GM12878 (cell line): ENCODE data around the gene UBXN7. TPM values are rescaled to one million over a fixed set of nuclear protein-coding genes. Genes with fewer than 3 reads are reported as not detected.

Experiments
- BMI1 ChIP-seq: fragments of 450-650 bp; IDR thresholded peaks from 2 replicates; pipeline ENCODE4 v1.6.1; 2016; ENCODE audit warnings: mild to moderate bottlenecking, moderate library complexity, borderline replicate concordance
- CEBPB ChIP-seq, 2 experiments: fragments of 150-350 bp in 1 of 2; IDR thresholded peaks; 2 replicates each; pipeline ENCODE4 v1.6.1; 2012 to 2014; ENCODE audit warnings: low read depth in 2 of 2, low read length in 2 of 2, borderline replicate concordance in 1 of 2, inconsistent platforms in 1 of 2
- E2F8 ChIP-seq: fragments of 450-650 bp; IDR thresholded peaks from 2 replicates; pipeline ENCODE4 v1.6.1; 2018; ENCODE audit warnings: mild to moderate bottlenecking, low read depth, moderate library complexity; ENCODE audit not compliant: partially characterized antibody
- ETV6 ChIP-seq, 2 experiments: fragments of 450-650 bp in 1 of 2; IDR thresholded peaks in 1 of 2; conservative IDR thresholded peaks in 1 of 2; 2 replicates each; pipeline ENCODE4 v1.6.1; 2014; ENCODE audit warnings: antibody characterized with exemption in 1 of 2, borderline replicate concordance in 1 of 2, low read depth in 1 of 2, mild to moderate bottlenecking in 1 of 2, moderate library complexity in 1 of 2
- MEF2A ChIP-seq: IDR thresholded peaks from 2 replicates; pipeline ENCODE4 v1.6.1; 2011; ENCODE audit warnings: low read depth, mild to moderate bottlenecking, low read length, moderate library complexity; ENCODE audit not compliant: insufficient read depth
- MEF2B ChIP-seq: fragments of 450-650 bp; IDR thresholded peaks from 2 replicates; pipeline ENCODE4 v1.6.1; 2018; ENCODE audit warnings: mild to moderate bottlenecking, moderate library complexity; ENCODE audit not compliant: partially characterized antibody, poor library complexity, severe bottlenecking
- MTA2 ChIP-seq: fragments of 450-650 bp; IDR thresholded peaks from 2 replicates; pipeline ENCODE4 v1.6.1; 2016; ENCODE audit warnings: low read depth, mild to moderate bottlenecking, moderate library complexity
- MYB ChIP-seq: fragments of 150-350 bp; IDR thresholded peaks from 2 replicates; pipeline ENCODE4 v1.6.1; 2014; ENCODE audit warnings: mild to moderate bottlenecking, low read depth, low read length, borderline replicate concordance
- NBN ChIP-seq: fragments of 450-650 bp; IDR thresholded peaks from 2 replicates; pipeline ENCODE4 v1.6.1; 2016
- NFYA ChIP-seq: IDR thresholded peaks from 2 replicates; pipeline ENCODE4 v1.6.1; 2011; ENCODE audit warnings: low read depth, mild to moderate bottlenecking, low read length, improper control_type of control experiment, borderline replicate concordance
- NR2C2 ChIP-seq: IDR thresholded peaks from 2 replicates; pipeline ENCODE4 v1.6.1; 2011; ENCODE audit warnings: borderline replicate concordance, low read depth; ENCODE audit not compliant: control insufficient read depth, insufficient read length
- NRF1 ChIP-seq: conservative IDR thresholded peaks from 2 replicates; pipeline ENCODE4 v1.6.1; 2011; ENCODE audit warnings: mild to moderate bottlenecking, low read depth, low read length, improper control_type of control experiment
- PAX8 ChIP-seq: fragments of 450-650 bp; IDR thresholded peaks from 2 replicates; pipeline ENCODE4 v1.6.1; 2017; ENCODE audit warnings: mild to moderate bottlenecking, moderate library complexity
- RB1 ChIP-seq: fragments of 450-650 bp; formaldehyde crosslinking; IDR thresholded peaks from 2 replicates; pipeline ENCODE4 v1.6.1; 2017; ENCODE audit warnings: mild to moderate bottlenecking, borderline replicate concordance
- TARDBP ChIP-seq: IDR thresholded peaks from 2 replicates; pipeline ENCODE4 v1.6.1; 2016; ENCODE audit warnings: borderline replicate concordance
- USF1 ChIP-seq: IDR thresholded peaks from 2 replicates; pipeline ENCODE4 v1.6.1; 2011; ENCODE audit warnings: borderline replicate concordance, low read depth, mild to moderate bottlenecking, moderate library complexity, mixed read lengths, low read length; ENCODE audit not compliant: insufficient read depth; ENCODE audit errors: extremely low read length
- WRNIP1 ChIP-seq: IDR thresholded peaks from 2 replicates; pipeline ENCODE4 v1.6.1; 2011; ENCODE audit warnings: low read depth, low read length, improper control_type of control experiment, borderline replicate concordance
- ZBED1 ChIP-seq: IDR thresholded peaks from 2 replicates; pipeline ENCODE4 v1.6.1; 2016; ENCODE audit warnings: borderline replicate concordance
- ZBTB33 ChIP-seq: fragments of 450-650 bp; IDR thresholded peaks from 2 replicates; pipeline ENCODE4 v1.6.1; 2017; ENCODE audit warnings: mild to moderate bottlenecking
- ZBTB4 ChIP-seq: fragments of 450-650 bp; formaldehyde crosslinking; IDR thresholded peaks from 2 replicates; pipeline ENCODE4 v1.4.0; 2022; ENCODE audit warnings: mild to moderate bottlenecking, moderate library complexity
- polyA plus RNA-seq, 11 experiments: library from polyadenylated mRNA; depleted of rRNA in 4 of 11; unstranded in 6 of 11; stranded (reverse) in 5 of 11; fragments of >200 nt; fragmentation: Nextera tagmentation in 4 of 11; fragmentation: Illumina TruSeq in 1 of 11; extraction: Ambion mirVana in 4 of 11; extraction: Trizol in 1 of 11; gene quantifications; 1 replicate in 1 of 11; 2 replicates in 10 of 11; pipeline versions ENCODE4 v1.2.1 to v1.2.3, GENCODE V29; 2011 to 2016; ENCODE audit warnings: inconsistent platforms in 2 of 11, missing spikeins in 2 of 11, low read depth in 1 of 11
- total RNA-seq, 4 experiments: library from RNA; depleted of rRNA in 3 of 4; stranded (reverse); fragments of >200 nt in 3 of 4; fragmentation: Illumina TruSeq in 1 of 4; extraction: Trizol in 1 of 4; gene quantifications; 2 replicates each; pipeline versions ENCODE4 v1.2.1 to v1.2.3, GENCODE V29; 2013 to 2021

Gene UBXN7
- total and polyA plus RNA-seq, 10 of the 15 experiments (the other 5 are each of a cell fraction or from before 2014, with no cell fraction given): 4.8 to 78.4 (median 24.9) TPM

- TF ChIP-seq ZBTB4 (CRISPR knock-in tag) (no peak), MEF2A (no peak), PAX8 (no peak), BMI1 (no peak), NBN (peak; percentile 46; the same call in 1 of the 2 replicates), MTA2 (no peak), USF1 (no peak), WRNIP1 (no peak), CEBPB (IDR thresholded peaks at IDR 0.05; ENCODE audit: borderline replicate concordance in 1 of 2, low read depth in 2 of 2, low read length in 2 of 2) (no peak), NRF1 (no peak), MYB (no peak), E2F8 (no peak), RB1 (no peak), NR2C2 (no peak), MEF2B (no peak), TARDBP (no peak), ETV6 (conservative IDR thresholded peaks at IDR 0.05 in 1 of 2, IDR thresholded peaks at IDR 0.05 in 1 of 2; ENCODE audit: borderline replicate concordance in 1 of 2, low read depth in 1 of 2) (no peak), NFYA (no peak), ZBTB33 (no peak), ZBED1 (no peak)
Observed at GRCh38 chr3:196431181-196432136, 768 bp downstream of the UBXN7 start (continued).
